KMS-11 (cell line): ENCODE data around the gene RAB36.

Experiments used
- H2AFZ ChIP-seq: fragments of 200-600 bp; sonication (generic); 2 replicates; pipeline ENCODE4 v1.6.1; 2016; ENCODE audit warnings: antibody characterized with exemption, mixed run types, low read depth
- H3K27ac ChIP-seq: fragments of 200-600 bp; sonication (generic); 2 replicates; pipeline ENCODE4 v1.6.1; 2016; ENCODE audit warnings: mild to moderate bottlenecking, mixed run types
- H3K27me3 ChIP-seq: fragments of 200-600 bp; sonication (generic); 2 replicates; pipeline ENCODE4 v1.6.1; 2017; ENCODE audit warnings: mild to moderate bottlenecking, low read depth, mixed run types, moderate library complexity; ENCODE audit not compliant: insufficient read depth
- H3K36me3 ChIP-seq: fragments of 200-600 bp; sonication (generic); 2 replicates; pipeline ENCODE4 v1.6.1; 2017; ENCODE audit warnings: mild to moderate bottlenecking, mixed run types; ENCODE audit not compliant: insufficient read depth
- H3K4me1 ChIP-seq: fragments of 200-600 bp; sonication (generic); 2 replicates; pipeline ENCODE4 v1.6.1; 2016; ENCODE audit warnings: mild to moderate bottlenecking, low read depth, mixed run types; ENCODE audit not compliant: poor library complexity, severe bottlenecking
- H3K4me2 ChIP-seq: fragments of 200-600 bp; sonication (generic); 2 replicates; pipeline ENCODE4 v1.7.0; 2016; ENCODE audit warnings: mild to moderate bottlenecking, mixed run types
- H3K4me3 ChIP-seq: fragments of 200-600 bp; sonication (generic); IDR thresholded peaks from 2 replicates; pipeline ENCODE4 v1.6.1; 2017; ENCODE audit warnings: low read depth, low read length, mixed read lengths; ENCODE audit not compliant: insufficient read depth
- H3K79me2 ChIP-seq: fragments of 200-600 bp; sonication (generic); 2 replicates; pipeline ENCODE4 v1.6.1; 2016; ENCODE audit warnings: low read depth, mixed run types; ENCODE audit not compliant: insufficient read depth
- H3K9ac ChIP-seq: fragments of 200-600 bp; sonication (generic); 2 replicates; pipeline ENCODE4 v1.6.1; 2016; ENCODE audit warnings: mild to moderate bottlenecking, mixed run types
- H4K20me1 ChIP-seq: fragments of 200-600 bp; sonication (generic); 2 replicates; pipeline ENCODE4 v1.6.1; 2016; ENCODE audit warnings: mild to moderate bottlenecking, mixed run types; ENCODE audit not compliant: insufficient read depth
- TF ChIP-seq, protein P1 (sequence below): fragments of 200-600 bp; sonication (generic); conservative IDR thresholded peaks from 2 replicates; pipeline ENCODE4 v1.6.1; 2017; ENCODE audit warnings: low read depth, mild to moderate bottlenecking, antibody characterized with exemption, low read length, moderate library complexity, mixed read lengths

The RAB36 gene

DNA sequence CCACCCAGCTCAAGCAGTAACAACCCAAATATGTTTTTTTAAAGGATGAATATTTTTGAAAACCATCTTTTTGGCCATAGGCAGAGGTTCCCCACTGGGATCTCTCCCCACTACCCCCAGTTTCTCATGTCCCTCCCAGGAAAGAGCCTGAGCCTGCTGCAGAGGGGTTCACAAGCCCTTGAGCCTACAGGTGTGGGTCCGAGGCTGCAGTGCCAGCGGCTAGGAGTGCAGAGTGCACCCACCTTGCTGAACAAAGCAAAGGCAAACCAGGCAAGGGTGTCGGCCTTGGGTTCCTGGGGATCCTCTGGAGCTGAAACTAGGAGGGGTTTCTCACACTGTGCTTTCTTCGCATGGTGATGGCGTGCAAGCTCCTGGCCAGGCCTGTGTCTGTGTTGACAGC, 40.0 kb upstream of the RAB36 start:
- no peaks in the 10 kb centered on the region for H4K20me1 ChIP-seq
- TF ChIP-seq, protein P1, sequence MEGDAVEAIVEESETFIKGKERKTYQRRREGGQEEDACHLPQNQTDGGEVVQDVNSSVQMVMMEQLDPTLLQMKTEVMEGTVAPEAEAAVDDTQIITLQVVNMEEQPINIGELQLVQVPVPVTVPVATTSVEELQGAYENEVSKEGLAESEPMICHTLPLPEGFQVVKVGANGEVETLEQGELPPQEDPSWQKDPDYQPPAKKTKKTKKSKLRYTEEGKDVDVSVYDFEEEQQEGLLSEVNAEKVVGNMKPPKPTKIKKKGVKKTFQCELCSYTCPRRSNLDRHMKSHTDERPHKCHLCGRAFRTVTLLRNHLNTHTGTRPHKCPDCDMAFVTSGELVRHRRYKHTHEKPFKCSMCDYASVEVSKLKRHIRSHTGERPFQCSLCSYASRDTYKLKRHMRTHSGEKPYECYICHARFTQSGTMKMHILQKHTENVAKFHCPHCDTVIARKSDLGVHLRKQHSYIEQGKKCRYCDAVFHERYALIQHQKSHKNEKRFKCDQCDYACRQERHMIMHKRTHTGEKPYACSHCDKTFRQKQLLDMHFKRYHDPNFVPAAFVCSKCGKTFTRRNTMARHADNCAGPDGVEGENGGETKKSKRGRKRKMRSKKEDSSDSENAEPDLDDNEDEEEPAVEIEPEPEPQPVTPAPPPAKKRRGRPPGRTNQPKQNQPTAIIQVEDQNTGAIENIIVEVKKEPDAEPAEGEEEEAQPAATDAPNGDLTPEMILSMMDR, result no peak
- no peaks in the 10 kb centered on the region for H3K27me3 ChIP-seq
- H3K9ac ChIP-seq, result no peak overlapping the region
- H3K36me3 ChIP-seq, result no peaks in the 10 kb centered on the region
- no peak overlapping the region for H3K27ac ChIP-seq
- H3K4me2 ChIP-seq, result no peak overlapping the region
- no peak overlapping the region for H2AFZ ChIP-seq
- H3K4me1 ChIP-seq, result no peaks in the 10 kb centered on the region
- no peaks in the 10 kb centered on the region for H3K79me2 ChIP-seq
- no peak overlapping the region for H3K4me3 ChIP-seq

DNA sequence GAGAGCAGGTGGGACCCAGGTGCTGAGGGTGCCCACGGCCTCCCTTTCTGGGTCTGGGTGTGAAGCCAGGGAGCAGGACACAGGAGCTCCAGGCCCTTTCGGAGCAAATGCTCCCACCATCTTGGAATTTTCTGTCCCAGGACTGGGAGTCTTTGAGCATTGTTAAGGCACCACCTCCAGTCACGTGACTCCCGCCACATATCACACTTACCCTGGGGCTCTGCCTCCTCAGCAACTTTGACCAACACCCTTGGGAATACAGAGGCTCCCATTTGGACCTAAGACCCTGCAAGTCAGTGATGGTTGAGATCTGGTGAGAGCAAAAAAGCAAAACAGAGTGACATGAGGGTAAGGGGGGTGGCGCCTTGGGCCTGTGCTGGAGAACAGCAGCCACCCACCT, 39.4 kb upstream of the RAB36 start:
- Histone ChIP-seq H3K27ac (no peak overlapping the region), H3K4me2 (no peak overlapping the region), H3K4me1 (no peaks in the 10 kb centered on the region), H4K20me1 (no peaks in the 10 kb centered on the region), H3K9ac (no peak overlapping the region), H3K4me3 (no peak overlapping the region), H3K79me2 (no peaks in the 10 kb centered on the region), H3K27me3 (no peaks in the 10 kb centered on the region), H3K36me3 (no peaks in the 10 kb centered on the region), H2AFZ (no peak overlapping the region)
- TF ChIP-seq, protein P1, result no peak

DNA sequence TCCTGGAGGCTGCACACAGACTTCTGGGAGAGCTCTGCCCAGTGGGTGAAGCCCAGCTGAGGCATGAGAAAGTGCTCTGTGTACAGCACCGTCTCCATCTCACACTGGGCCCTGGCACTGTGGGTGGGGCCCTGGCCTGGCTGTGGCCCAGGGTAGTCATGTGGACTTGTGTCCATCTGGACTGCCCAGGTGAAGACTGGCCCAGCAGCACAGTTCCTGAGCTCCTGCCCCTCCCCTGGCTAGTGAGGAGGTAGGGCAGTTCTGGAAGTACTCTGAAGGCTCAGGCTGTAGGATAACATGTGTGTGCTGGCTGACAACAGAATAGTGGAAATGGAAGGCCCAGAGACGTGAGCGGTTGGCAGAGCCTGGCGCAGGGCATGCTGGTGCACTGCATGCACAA, 38.9 kb upstream of the RAB36 start:
- H3K79me2 ChIP-seq, result no peaks in the 10 kb centered on the region
- no peak overlapping the region for H3K9ac ChIP-seq
- no peak overlapping the region for H3K27ac ChIP-seq
- no peak overlapping the region for H3K4me2 ChIP-seq
- no peaks in the 10 kb centered on the region for H3K36me3 ChIP-seq
- no peaks in the 10 kb centered on the region for H3K4me1 ChIP-seq
- no peak overlapping the region for H3K4me3 ChIP-seq
- H4K20me1 ChIP-seq, result no peaks in the 10 kb centered on the region
- no peak overlapping the region for H2AFZ ChIP-seq
- TF ChIP-seq, protein P1, result no peak
- H3K27me3 ChIP-seq, result no peaks in the 10 kb centered on the region

DNA sequence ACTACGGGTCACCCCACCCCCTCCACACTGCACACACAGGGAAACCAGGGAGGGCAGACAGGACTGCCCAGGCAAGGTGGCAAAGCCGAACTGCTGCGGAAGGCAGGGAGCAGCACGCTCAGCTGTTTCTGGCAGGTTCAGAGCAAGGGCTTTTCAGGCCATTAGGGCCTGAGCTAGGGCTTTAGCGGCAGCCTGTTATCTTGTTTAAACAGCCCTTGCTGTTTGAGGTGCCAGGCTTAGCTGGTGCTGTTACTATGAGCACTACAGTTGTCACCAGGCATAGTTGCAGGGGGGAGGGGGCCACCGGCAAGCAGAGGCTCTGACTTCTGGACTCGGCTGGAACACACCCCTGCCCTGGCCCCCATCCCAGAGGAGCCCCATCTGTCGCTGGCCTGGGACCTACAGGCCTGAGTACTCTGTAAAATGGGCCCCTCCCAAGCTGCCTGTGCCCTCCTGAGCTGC, 38.3 kb upstream of the RAB36 start:
- Histone ChIP-seq H3K4me1 (no peaks in the 10 kb centered on the region), H3K27ac (no peak overlapping the region), H3K4me2 (no peak overlapping the region), H3K79me2 (no peaks in the 10 kb centered on the region), H4K20me1 (no peaks in the 10 kb centered on the region), H3K36me3 (no peaks in the 10 kb centered on the region), H3K4me3 (no peak overlapping the region), H3K27me3 (no peaks in the 10 kb centered on the region), H3K9ac (no peak overlapping the region), H2AFZ (no peak overlapping the region)
- TF ChIP-seq, protein P1, result no peak
